Endothelial cell of umbilical vein (primary cell): ENCODE data around the gene PPP1R12C. TPM values are rescaled to one million over a fixed set of nuclear protein-coding genes. Genes with fewer than 3 reads are reported as not detected.

Experiments
- BruUV-seq: library from RNA; stranded (reverse); fragments of 400-500 nt; replicated peaks from 2 replicates; lab custom pipeline; 2021; lab: Mats Ljungman, UMichigan
- CTCF ChIA-PET: fragments of 300-600, 350-600 bp; sonication (Branson Sonifier 250); formaldehyde crosslinking; loops from one replicate; lab custom pipeline; 2021; ENCODE audit warnings: antibody characterized with exemption, inconsistent platforms; lab: Charles Lee
- POLR2A ChIA-PET: fragments of 300-600, 350-600 bp; sonication (Branson Sonifier 250); formaldehyde crosslinking; loops from one replicate; lab custom pipeline; 2021; ENCODE audit warnings: antibody characterized with exemption, inconsistent platforms; lab: Charles Lee
- DNase-seq: peaks from one replicate; pipeline ENCODE4 v3.0.0-alpha.2; 2011; ENCODE audit warnings: low read depth, low spot score
- FAIRE-seq: peaks from 2 replicates; lab custom pipeline; 2011; peaks lifted over from hg19 to GRCh38; lab: Jason Lieb, UNC
- H2AFZ ChIP-seq: 2 replicates; pipeline ENCODE4 v1.6.0; 2012; ENCODE audit warnings: low read depth, low read length, control low read depth, inconsistent platforms
- H3K27ac ChIP-seq: 2 replicates; pipeline ENCODE4 v1.5.1; 2011; ENCODE audit warnings: low read depth, mild to moderate bottlenecking, control low read depth, low read length, moderate library complexity; ENCODE audit not compliant: insufficient read depth
- H3K27me3 ChIP-seq, 2 experiments: 2 replicates each; pipeline versions ENCODE4 v1.6.0 to v1.6.1; 2011; ENCODE audit warnings: low read length in 2 of 2, mixed read lengths in 1 of 2; ENCODE audit not compliant: control insufficient read depth in 2 of 2, insufficient read depth in 2 of 2
- H3K36me3 ChIP-seq, 2 experiments: 2 replicates in 1 of 2; 3 replicates in 1 of 2; pipeline ENCODE4 v1.5.1; 2011; ENCODE audit warnings: low read length in 2 of 2, mild to moderate bottlenecking in 1 of 2, moderate library complexity in 1 of 2; ENCODE audit not compliant: control insufficient read depth in 2 of 2, insufficient read depth in 2 of 2; ENCODE audit errors: extremely low read depth in 1 of 2
- H3K4me1 ChIP-seq: 3 replicates; pipeline ENCODE4 v1.5.1; 2011; ENCODE audit warnings: mild to moderate bottlenecking, low read length; ENCODE audit not compliant: control insufficient read depth, insufficient read depth; ENCODE audit errors: extremely low read depth
- H3K4me2 ChIP-seq: 2 replicates; pipeline ENCODE4 v1.6.1; 2011; ENCODE audit warnings: low read length, control low read depth, mixed read lengths; ENCODE audit not compliant: insufficient read depth
- H3K4me3 ChIP-seq, 3 experiments: fragments of 200-600 bp in 1 of 3; sonication (generic), shearing (Covaris generic) in 1 of 3; replicated peaks in 1 of 3; 2 replicates each; pipeline ENCODE4 v1.5.1; 2011 to 2016; ENCODE audit warnings: control low read depth in 3 of 3, low read length in 3 of 3, mild to moderate bottlenecking in 2 of 3, inconsistent platforms in 1 of 3, low read depth in 1 of 3, moderate library complexity in 1 of 3; ENCODE audit not compliant: insufficient read depth in 1 of 3
- H3K79me2 ChIP-seq: 2 replicates; pipeline ENCODE4 v1.6.0; 2012; ENCODE audit warnings: low read length, inconsistent platforms; ENCODE audit not compliant: control insufficient read depth, insufficient read depth
- H3K9ac ChIP-seq: replicated peaks from 2 replicates; pipeline ENCODE3; 2011; ENCODE audit warnings: low read length, control low read depth; ENCODE audit not compliant: insufficient read depth; ENCODE audit errors: extremely low read depth
- H3K9me1 ChIP-seq: replicated peaks from 3 replicates; pipeline ENCODE4 v1.6.0; 2011; ENCODE audit warnings: mild to moderate bottlenecking, low read length; ENCODE audit not compliant: control insufficient read depth, insufficient read depth; ENCODE audit errors: extremely low read depth
- H3K9me3 ChIP-seq: replicated peaks from 2 replicates; pipeline ENCODE4 v1.5.1; 2012; ENCODE audit warnings: low read length, inconsistent platforms; ENCODE audit not compliant: control insufficient read depth, insufficient read depth
- H4K20me1 ChIP-seq: replicated peaks from 2 replicates; pipeline ENCODE3; 2011; ENCODE audit warnings: mild to moderate bottlenecking, low read length; ENCODE audit not compliant: control insufficient read depth, insufficient read depth; ENCODE audit errors: extremely low read depth
- FOS ChIP-seq: IDR thresholded peaks from 2 replicates; pipeline ENCODE4 v1.6.1; 2011; ENCODE audit warnings: mild to moderate bottlenecking, low read length, moderate library complexity, borderline replicate concordance; ENCODE audit not compliant: insufficient read depth
- GATA2 ChIP-seq: IDR thresholded peaks from 2 replicates; pipeline ENCODE4 v1.7.0; 2011; ENCODE audit warnings: low read depth, mild to moderate bottlenecking, moderate library complexity, mixed read lengths, low read length; ENCODE audit not compliant: insufficient read length, insufficient read depth
- JUN ChIP-seq: IDR thresholded peaks from 2 replicates; pipeline ENCODE4 v1.6.1; 2011; ENCODE audit warnings: borderline replicate concordance, low read depth; ENCODE audit not compliant: insufficient read length, insufficient read depth
- MAX ChIP-seq: IDR thresholded peaks from 2 replicates; pipeline ENCODE4 v1.6.1; 2011; ENCODE audit not compliant: insufficient read depth, insufficient read length
- MYC ChIP-seq: IDR thresholded peaks from one replicate; pipeline ENCODE4 v1.6.1; 2011; ENCODE audit warnings: mild to moderate bottlenecking, low read depth, low read length
- POLR2A ChIP-seq: IDR thresholded peaks from 2 replicates; pipeline ENCODE4 v1.6.1; 2012; ENCODE audit warnings: low read depth, mild to moderate bottlenecking, control low read depth, low read length
- POLR2AphosphoS5 ChIP-seq: IDR thresholded peaks from 2 replicates; pipeline ENCODE4 v1.6.1; 2012; ENCODE audit warnings: low read depth, mild to moderate bottlenecking, control low read depth, low read length, moderate library complexity; ENCODE audit not compliant: insufficient read depth
- dilution Hi-C: fragments of 300-500 bp; cut with MboI; formaldehyde crosslinking; loops from one replicate; pipeline ENCODE4 v1.15.0; 2019; ENCODE audit warnings: low sequenced_read_pairs; ENCODE audit not compliant: extremely low pct_ligation_motif_present
- intact Hi-C: fragments of 100-400 bp; cut with micrococcal nuclease; formaldehyde crosslinking; loops from one replicate; pipeline ENCODE4 v1.10.0; 2022
- polyA plus RNA-seq, 4 experiments: library from polyadenylated mRNA; depleted of rRNA in 3 of 4; stranded (reverse) in 3 of 4; unstranded in 1 of 4; fragments of >200 nt; gene quantifications; 2 replicates each; pipeline versions ENCODE4 v1.2.1 to v1.2.3, GENCODE V29; 2011 to 2012; ENCODE audit warnings: missing spikeins in 1 of 4
- total RNA-seq: library from RNA; stranded (reverse); gene quantifications from 2 replicates; pipeline ENCODE4 v1.2.3, GENCODE V29; 2021

The PPP1R12C gene
- total and polyA plus RNA-seq, 2 donors (not counting 3 experiments of a cell fraction or from before 2014, with no cell fraction given) = 69.5 to 149 TPM

- POLR2A ChIA-PET = no interaction called here
- peaks cover 20% of the 10 kb centered on the region for H3K4me1 ChIP-seq
- TF ChIP-seq FOS = no peak
- peak; percentile 58 for TF ChIP-seq JUN
- TF ChIP-seq POLR2A = no peak
- TF ChIP-seq POLR2AphosphoS5 = no peak
- no peak for TF ChIP-seq MYC
- no peak for TF ChIP-seq GATA2
- peak; percentile 90 for TF ChIP-seq MAX
- H3K9me3 ChIP-seq = no peaks in the 10 kb centered on the region
- H2AFZ ChIP-seq = no peak overlapping the region
- H3K4me3 ChIP-seq = no peak overlapping the region
- H3K36me3 ChIP-seq = peaks cover 0 to 4% of the 10 kb centered on the region in 2 experiments
- peaks cover 57% of the 10 kb centered on the region for H3K79me2 ChIP-seq
- CTCF ChIA-PET = interaction anchor here (0.7 kb wide), 1 partner anchor 25 kb away, joined by 4 read pairs; no protein-coding TSS in a partner anchor
- no peak overlapping the region for H3K4me2 ChIP-seq
- no peaks in the 10 kb centered on the region for H3K9me1 ChIP-seq
- FAIRE-seq = peak; percentile 43
- intact Hi-C loops = no loop called here
- H3K27me3 ChIP-seq = no peaks in the 10 kb centered on the region
- H4K20me1 ChIP-seq = no peaks in the 10 kb centered on the region
- DNase-seq = peak; percentile 88
- no peak overlapping the region for H3K9ac ChIP-seq
- H3K27ac ChIP-seq = peak overlapping the region; percentile 57
- dilution Hi-C loops = no loop called here
- BruUV-seq = no TSS peak
These were observed 3.8 kb downstream of the PPP1R12C start for GRCh38 chr19:55113570-55114039.
